Activated CD4-positive, alpha-beta T cell treated with anti-CD3 and anti-CD28 coated beads, Interleukin-2, amount 50 U/mL, for 48 hours (primary cell): ENCODE results near the gene CAPZB.

Experiments
- DNase-seq, 2 experiments: peaks; one replicate each; pipeline ENCODE4 v3.0.0-alpha.2; 2020

Gene CAPZB

DNA sequence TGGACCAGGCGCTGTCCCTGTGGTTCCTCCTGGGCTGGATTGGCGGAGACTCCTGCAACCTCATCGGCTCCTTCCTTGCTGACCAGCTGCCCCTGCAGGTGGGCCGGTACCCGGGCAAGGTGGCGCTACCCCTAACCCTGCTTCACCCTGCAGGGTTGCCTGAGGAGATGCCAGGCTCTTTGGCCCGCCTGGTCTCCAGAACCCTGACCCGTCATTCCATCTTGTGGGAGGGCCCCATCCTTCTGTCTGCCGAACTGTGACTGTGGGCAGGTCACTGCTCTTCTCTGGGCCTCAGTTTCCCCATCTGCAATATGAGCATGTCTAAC, 160.7 kb downstream of the CAPZB start:
- no peak for DNase-seq

DNA sequence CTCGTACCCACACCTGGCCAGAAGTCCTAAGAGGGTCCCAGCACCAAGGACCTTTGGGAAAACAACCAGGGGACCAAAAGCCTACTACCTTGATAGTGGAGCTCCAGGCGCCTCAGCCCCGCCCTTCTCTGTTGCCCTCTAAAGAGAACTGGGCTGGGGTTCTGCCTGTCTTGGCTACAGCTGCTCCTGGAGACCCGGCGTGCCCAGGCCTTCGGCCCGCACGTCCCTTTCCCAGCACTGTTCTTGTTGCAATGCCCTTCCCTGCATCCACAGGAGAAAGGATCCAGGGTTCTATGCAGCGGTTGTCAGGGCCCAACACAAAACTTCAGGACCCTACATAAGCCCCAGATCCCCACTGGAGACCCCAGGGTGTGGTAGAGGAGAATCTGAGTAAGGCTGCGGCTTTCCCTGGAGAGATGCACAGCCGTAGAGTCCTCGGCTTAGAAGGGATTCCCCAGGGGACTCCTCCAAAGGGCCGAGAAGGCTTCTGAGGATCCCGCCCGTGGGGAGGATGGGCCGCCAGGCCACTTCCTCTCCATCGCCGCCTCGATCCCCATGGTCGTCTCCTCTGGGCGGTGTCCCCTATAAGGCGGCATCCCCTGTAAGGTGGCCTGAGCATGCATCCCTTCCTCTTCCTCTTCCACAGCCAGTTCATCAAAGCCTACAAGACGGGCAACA, 161.2 kb downstream of the CAPZB start:
- DNase-seq: no peak

DNA sequence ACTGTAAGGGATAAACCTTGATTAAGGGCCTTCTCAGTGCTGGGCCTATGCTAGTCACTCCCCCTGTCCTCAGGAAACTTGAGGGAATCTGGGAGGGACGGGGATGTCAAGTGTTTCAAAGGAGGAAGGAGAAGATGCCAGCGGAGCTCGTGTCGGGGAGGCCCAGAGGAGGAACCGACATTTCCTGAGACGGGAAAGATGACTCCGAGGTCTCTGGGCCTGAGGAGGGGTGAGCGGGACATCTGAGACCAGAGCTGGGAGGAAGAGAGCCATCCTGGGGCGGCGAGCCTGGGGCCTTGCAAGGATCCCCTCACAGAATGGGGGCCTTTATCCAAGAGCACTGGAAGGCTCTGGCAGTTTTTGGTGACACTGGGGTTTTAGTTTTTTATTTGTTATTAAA, 162.9 kb downstream of the CAPZB start:
- no peak for DNase-seq

DNA sequence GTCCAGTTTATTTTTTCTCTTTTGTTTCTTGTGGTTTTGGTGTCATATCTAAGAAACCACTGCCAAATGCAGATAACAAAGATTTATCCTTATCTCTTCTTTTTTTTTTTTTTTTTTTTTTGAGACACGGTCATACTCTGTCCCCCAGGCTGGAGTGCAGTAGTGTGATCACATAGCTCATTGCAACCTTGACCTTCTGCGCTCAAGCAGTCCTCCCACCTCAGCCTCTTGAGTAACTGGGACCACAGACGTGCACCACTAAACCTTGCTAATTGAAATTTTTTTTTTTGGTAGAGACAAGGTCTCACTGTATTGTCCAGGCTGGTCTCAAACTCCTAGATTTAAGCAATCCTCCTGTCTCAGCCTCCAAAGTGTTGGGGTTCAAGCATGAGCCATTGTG, 164.3 kb downstream of the CAPZB start:
- no peak for DNase-seq

DNA sequence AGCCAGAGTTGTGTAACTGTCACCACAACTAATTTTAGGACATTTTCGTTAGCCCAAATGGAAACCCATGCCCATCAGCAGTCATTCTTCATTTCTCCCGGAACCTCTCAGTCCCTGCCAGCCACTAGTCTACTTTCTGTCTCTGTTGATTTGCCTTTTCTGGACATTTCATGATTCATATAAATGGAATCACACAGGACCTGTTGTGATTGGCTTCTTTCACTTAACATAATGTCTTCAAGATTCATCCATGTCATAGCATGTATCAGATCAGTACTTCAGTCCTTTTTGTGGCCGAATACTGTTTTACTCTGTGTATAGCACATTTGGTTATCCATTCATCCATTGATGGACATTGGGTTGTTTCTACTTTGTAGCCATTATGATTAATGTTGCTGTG, 166.1 kb downstream of the CAPZB start:
- DNase-seq: no peak

DNA sequence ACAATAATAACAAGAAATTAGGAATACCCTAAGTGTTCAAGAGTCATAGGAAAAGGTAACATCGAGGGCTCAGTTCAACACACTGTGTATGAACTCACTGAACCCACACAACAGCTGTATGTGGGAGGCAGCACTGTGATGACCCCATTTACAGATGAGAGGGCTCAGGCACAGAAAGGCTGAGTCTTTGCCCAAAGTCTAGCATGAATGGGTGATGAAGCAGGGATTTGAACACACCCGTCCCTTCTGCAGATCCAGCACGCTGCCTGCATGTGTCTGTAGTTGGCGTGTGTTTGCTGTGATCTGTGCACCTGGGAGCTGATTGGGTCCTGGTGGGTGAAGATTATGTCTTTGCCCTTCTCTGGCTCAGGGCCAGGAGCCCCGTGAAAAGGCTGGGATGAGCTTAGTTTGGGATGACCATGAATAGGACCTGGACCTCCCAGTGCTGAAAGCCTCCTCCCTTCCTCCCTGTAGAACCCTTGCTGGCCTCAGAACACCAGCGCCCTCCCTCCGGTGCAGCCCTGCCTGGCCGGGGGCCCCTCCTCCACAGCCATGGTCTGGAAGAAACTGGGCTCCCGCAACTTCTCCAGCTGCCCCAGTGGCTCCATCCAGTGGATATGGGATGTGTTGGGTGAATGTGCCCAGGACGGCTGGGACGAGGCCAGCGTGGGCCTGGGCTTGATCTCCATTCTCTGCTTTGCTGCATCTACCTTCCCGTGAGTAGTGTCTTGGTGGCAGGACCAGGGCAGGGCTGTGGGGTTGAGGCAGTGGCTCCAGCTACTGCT, 168.0 kb downstream of the CAPZB start:
- DNase-seq: no peak

DNA sequence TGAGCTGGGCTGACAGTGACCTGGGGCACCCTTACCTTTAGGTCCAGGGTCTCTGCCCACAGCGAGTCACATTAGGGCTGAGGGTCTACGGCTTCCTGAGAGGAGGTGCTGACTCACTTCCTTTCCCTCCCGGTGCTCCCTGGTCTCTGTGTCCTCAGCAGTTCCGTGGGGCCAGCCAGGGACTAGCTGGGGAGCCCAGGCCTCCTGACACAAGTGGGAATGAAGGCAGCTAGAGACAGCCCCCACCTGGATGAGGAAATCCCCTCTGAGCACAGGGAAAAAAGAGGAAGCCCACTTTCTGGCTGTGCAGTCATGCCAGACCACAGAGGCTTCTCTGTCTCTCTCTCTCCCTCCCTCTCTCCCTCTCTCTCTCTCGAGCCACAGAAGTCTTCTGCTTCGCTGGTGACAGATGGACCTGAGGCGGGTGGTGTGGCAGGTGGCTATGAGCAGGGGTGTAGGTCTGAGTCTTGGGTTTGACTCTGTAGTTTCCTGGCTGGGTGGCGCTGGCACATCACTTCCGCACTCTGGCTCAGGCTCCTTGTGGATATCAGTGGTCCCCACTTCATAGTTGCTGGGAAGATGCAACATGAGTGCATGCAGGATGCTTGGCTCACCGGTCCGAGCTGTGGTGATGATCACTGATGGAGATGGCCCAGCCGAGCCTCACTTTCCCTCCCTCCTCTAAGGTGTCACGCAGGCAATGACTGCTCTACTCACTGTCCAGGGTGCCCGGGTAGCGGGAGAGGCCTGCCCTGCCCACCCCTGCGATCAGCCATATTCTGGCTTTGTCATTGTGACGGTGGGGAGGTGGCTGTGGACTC, 169.8 kb downstream of the CAPZB start:
- DNase-seq: no peak

DNA sequence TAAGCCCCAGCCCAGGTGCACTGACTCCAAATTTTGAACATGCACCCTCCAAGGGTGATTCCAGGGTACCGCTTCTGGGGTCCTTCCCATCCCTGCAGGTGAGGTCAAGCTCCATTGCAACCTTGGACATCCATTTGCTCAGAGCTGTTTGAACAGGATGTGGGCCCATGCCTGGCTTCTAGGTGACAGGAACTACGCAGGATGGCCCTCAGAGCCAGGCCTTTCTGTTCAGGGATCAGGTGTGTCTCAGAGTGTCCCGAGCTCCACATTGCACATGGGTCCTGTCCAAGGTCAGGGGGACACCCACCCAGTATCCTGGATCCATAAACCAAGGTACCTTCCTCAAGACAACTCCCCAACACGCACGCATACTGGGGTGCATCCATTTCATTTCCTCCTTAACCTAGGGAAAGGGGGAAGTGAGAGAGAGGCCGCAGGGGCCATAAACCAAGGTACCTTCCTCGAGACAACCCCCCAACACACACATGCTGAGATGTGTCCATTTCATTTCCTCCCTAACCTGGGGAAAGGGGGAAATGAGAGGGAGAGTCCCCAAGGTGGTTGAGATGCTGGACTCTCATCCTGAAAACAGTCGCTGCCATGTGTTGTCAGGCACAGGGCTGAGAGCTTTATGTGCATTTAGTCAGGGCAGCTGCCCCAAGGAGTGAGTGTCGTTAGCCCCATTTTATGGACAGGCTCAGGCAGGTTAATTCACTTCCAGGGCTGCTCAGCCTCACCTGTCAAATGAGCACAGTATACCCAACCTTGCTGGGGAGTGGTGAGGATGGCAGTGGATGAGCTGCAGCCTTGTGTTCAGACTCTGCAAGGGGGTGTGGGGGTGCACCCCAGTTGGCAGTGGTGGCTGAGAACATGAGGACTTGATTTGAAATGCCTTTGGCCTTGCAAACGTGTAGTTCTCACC, 171.1 kb downstream of the CAPZB start:
- no peak for DNase-seq

DNA sequence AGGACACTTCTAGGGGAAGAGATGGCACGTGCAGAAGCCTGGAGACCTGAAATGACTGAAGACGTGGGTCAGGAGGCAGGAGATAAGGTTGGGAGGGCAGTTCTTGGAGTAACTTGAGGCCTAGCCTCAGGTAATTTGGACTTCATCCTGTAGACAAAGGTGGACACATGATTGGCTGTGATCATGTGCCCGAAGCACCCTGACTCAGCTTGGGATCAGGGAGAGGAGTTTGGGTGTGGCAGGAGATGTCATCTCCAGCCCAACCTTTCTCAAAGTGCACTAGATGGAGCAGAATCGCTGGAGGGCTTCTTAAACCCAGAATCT, 171.7 kb downstream of the CAPZB start:
- DNase-seq: no peak

DNA sequence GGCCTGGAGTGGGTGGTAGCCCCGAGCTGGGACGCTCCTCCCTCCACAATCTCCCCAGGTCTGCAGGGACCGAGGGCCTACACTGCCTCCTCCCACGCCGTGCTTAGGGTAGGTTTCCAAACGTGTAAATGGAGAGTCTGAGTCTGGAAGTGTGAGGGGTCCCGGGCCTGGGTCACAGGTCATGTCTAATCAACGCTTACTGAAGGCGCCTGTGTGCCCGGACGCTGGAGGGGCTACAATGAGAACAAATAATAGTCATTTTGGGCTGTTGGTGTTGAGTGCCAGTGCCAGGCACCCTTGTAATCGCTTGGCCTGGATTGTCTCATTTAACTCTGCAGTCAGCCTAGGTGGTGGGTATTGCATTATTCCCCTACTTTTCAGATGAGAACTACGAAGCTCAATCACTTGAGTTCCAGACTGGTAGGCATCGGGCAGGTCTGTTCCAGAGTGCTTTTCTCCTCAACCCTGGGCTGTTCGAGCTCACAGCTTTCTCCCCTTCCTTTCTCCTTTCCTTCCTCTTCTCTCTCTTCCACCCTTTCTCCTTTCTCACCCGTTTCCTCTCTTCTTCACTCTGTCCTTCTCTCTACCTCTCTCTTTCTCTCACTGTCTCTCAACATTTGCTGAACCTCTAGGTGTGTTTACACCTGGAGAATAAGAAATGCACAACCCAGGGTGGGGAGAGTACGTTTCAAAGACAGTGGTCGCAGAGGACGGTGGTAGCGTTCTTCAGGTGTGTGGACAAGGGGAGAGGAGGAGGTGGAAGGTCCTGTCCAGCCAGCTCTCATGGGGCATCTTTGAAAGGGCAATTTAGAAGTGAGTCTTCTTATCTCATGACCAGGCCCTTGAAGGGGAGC, 172.3 kb downstream of the CAPZB start:
- DNase-seq: no peak

DNA sequence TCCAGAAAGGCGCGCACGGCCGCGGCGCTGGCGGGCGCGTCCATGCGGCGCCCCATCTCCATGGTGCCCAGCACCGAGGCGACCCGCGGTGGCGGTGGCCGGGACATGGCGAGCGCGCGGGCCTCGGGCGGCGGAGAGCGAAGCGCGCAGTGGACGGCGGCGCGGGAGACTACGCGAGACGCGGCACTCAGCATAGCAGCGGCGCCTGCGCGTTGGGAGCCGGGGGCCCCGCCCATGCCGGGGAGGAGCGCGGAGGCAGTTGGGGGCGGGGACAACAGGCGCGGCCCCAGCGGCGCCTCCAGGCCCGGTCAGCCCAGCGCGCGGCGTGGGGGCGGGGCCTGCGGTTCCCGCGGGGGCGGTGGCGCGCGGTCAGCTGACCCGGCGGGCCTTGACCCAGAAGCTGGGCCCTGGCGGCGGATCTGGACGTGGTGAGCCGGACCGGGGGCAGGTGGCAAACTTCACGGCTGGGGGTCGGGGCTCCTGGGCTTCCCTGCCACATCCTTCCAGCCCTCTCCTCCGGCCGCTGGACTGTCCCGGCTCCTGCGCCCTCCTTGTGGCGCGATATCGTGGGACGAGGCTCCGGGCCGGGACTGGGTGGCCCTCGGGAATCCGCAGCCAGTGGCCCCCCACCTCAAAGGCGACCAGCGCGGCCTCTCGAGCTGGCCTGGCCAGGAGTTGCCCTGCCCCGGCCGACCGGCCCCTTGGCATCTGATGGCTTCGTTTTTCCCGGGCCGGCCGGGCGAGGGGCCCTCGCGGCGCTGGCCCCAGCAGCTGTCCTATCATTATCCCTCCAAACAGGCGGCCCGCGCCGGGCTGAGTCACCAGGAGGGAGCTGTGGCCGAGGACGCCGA, 173.2 kb downstream of the CAPZB start, which contains the start of the genes AKR7A2 and SLC66A1:
Gene AKR7A2 (minus strand): TSS at position 214 of the 851 bp plus-strand sequence. CDS start 20 bp downstream, at position 194.
Gene SLC66A1 (plus strand): TSS at position 396 of the 851 bp plus-strand sequence. CDS start 5,352 bp downstream, outside the sequence.
- DNase-seq: peak; percentile 87 to 90

DNA sequence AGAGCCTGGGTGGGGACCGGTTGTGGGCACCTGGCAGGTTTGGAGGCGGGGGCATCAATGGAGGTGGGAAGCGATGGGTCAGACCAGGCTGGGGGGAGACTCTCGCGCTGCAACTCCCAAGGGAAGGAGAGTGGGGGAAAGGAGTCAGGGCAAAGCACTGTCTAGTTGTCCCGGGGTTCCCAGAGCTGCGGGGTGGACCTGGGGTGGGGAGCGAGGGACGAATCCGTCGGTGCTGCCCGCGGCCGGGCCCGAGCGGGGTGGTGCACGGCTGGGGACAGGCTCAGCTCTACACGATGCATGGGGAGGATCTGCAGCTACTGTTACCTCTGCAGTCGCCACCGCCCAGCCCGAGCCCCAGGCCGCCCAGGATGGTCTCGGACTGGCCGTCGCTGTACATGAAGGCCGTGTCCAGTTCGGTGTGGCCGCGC, 173.8 kb downstream of the CAPZB start:
- peak; percentile 26 to 28 for DNase-seq

DNA sequence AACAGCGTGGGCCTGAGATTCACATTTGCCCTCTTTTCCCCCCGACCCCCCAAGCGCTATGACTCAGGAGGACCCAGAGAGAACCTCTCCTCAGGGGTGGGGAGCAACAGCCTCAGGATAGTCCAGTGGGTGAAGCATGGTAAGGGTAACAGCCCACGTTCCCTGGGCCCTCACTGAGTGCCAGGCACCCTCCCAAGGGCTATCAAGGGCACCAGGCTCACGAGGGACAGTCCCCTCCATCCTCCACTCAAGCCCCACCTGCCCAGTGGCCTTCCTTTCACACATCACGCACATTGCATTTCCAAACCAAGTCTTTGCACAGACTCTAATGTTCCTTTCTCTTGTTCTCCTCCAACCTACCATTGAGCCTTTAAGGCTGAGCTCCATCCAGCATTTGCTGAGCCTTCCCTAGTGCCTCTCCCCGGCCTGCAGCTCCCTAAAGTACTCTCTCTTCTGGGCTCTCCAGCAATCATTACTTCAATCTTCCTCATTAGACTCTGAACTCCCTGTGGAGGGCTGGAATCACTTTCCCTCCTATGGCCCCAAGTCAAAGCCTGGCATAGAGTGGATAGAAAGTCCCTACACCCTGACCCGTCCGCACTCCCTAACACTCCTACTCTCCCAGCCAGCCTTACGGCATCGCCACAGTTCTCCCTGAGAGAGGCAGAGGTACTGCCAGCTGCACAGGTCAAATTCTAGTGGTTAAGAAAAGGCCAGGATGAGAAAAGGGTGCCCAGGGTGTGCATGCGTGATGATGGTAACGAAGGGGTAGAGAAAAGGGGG, 174.4 kb downstream of the CAPZB start:
- DNase-seq: no peak

DNA sequence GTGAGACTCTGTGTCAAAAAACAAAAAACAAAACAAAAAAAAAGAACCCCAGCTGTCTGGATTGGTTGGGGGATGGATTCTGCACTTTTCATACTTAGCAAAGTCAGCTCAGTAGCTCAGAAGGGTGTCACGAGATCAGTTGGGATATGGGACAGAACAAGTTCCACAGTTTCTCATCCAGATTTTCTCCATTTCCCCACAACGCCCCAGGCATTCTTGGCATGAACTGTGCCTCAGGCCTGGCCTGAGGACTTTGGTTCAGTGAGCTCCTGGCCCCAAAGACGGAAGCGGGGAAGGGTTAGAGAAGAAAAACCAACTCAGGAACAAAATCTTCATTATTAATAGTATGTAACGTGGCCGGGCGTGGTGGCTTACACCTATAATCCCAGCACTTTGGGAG, 175.3 kb downstream of the CAPZB start:
- DNase-seq: no peak

DNA sequence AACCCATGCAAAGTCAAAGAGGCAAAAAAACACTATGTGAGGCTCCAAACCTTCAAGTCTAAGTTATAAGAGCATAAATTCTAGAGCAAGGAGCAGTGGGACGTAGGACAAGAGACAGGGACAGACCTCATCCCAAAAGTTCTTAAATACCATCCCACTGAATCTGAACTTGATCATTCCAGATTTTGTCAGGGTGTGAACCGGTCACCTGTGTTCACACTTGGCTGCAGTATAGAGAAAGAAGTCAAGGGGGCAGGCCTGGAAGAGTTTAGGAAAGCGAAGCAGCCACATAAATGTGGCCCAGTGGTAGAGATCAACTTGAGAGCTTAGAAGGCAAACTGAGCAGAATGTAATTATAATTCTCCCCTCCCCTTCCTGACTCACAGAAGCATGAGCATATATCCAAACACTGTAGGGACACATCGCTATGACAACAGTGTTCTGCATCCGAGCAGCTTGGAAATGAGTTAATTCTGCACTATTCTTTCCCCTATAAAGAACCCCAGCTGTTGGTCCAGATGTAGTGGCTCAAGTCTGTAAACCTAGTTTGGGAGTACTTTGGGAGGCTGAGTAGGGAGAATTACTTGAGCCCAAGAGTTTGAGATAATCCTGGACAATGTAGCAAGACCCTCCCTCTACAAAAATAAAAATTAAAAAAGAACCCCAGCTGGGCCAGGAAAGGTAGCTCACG, 176.1 kb downstream of the CAPZB start:
- DNase-seq: no peak

DNA sequence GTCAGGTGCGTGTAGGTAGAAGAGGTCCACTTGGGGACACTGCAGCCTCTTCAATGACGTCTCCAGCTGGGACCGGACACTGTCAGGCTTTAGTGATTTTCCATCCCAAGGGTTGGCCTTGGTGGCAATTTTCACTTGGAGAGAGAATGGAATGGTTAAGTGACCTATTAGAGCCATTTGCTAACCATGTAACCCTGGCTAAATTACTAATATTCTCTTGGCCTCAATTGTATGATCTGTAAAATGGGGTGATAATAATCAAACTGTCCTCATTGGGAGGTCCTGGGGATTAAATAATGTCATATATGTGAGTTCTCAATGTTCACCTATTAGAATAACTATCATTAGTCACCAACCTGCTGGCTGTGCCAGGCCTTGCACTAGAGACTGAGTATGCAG, 176.8 kb downstream of the CAPZB start:
- no peak for DNase-seq

DNA sequence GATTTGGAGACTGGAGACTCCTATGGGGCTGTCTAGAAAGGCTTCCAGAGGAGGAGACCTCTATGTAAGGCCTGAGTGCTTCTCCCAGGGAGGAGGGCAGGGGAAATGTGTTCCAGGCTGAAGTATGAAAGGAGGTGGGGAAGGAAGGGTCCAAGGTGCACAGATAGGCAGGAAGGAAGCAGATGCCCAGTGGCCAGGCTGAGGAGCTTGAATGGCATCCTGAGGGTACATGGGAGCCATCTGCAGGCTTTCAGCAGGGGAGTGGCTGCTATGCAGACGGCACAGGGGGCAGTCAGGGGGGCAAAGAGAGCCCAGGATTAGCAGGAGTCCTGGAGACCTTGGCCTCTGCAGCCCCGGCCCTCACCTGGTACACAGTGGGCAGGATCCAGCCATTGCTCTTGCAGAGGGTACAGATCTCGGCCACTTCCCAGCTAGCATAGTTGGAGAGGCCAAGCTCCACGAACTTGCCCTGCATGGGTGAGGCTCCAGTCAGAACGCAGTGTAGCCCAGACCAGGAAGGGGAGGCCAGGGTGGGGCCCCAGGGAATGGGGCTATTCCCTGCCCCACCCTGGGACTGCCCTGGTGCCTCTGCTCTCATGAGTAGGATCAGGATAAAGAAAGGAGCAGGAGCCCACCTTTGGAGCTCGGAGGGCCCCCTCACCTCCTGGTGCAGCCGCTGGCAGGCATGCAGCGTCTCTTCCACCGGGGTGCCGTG, 177.4 kb downstream of the CAPZB start:
- no peak for DNase-seq

DNA sequence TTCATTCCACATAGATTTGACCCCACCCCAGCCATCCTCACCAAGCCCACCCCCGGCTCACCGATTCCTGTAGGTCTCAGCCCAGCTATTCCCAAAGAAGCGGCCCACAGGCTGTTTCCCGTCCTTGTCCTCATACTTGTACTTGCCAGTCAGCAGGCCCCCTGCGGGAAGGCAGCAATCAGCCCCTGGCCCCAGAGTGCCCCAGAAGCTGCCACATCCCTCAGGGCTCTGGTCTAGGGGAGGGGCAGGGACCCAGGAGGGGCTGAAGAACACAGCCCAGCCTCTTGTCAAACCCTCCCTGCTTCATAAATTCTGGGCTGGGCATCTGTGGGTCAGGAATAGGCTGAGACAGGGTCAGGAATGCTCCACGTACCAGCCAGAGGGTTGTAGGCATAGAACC, 178.4 kb downstream of the CAPZB start:
- DNase-seq: no peak
